Articular chondrocyte of knee joint (primary cell): ENCODE measurements around the gene VCX. TPM values are rescaled to one million over a fixed set of nuclear protein-coding genes. Genes with fewer than 3 reads are reported as not detected.

Source experiments
- total RNA-seq: library from RNA; depleted of rRNA; stranded (reverse); fragments of >200 nt; gene quantifications from 2 replicates; pipeline ENCODE4 v1.2.3, GENCODE V29; 2012

Gene VCX
- not detected in 2 replicates for total RNA-seq

GRCh38 chrX:7842871-7843270 is at the start of gene VCX:
TSS of gene VCX (plus strand) at chrX:7843171. CDS start at chrX:7843204, 33 bp downstream.

Other genes starting within 250 kb of the VCX start
- 11.4 and 28.3 TPM in 2 replicates for gene PNPLA4, start 84.2 kb downstream of the VCX start, total RNA-seq